HepG2 (cell line): ENCODE data around the gene ZNF117.

ENCODE experiments used
- EZH2 ChIP-seq: conservative IDR thresholded peaks from 2 replicates; pipeline ENCODE4 v1.6.1; 2012; ENCODE audit warnings: mild to moderate bottlenecking, low read depth, low read length, moderate library complexity
- FOXM1 ChIP-seq: sonication (generic); formaldehyde crosslinking; IDR thresholded peaks from 2 replicates; pipeline ENCODE4 v1.5.0; 2020; ENCODE audit warnings: missing genetic modification reagents
- HCFC1 ChIP-seq: fragments of 150-350 bp; IDR thresholded peaks from 2 replicates; pipeline ENCODE4 v1.6.1; 2014; ENCODE audit warnings: low read depth, low read length
- HIVEP1 ChIP-seq: sonication (generic); formaldehyde crosslinking; IDR thresholded peaks from 2 replicates; pipeline ENCODE4 v1.4.0; 2020; ENCODE audit warnings: mild to moderate bottlenecking, missing genetic modification reagents
- KLF15 ChIP-seq: sonication (generic); formaldehyde crosslinking; IDR thresholded peaks from 2 replicates; pipeline ENCODE4 v1.8.1; 2023; ENCODE audit warnings: borderline replicate concordance, mild to moderate bottlenecking, inconsistent platforms, missing genetic modification reagents, mixed read lengths
- MXD4 ChIP-seq: IDR thresholded peaks from 2 replicates; pipeline ENCODE4 v1.6.1; 2016; ENCODE audit warnings: mild to moderate bottlenecking, missing biosample characterization, missing genetic modification reagents
- MYC ChIP-seq: sonication (generic); formaldehyde crosslinking; IDR thresholded peaks from 2 replicates; pipeline ENCODE4 v1.9.0; 2021; ENCODE audit warnings: missing genetic modification reagents, borderline replicate concordance
- RAD21 ChIP-seq: fragments of 450-650 bp; formaldehyde crosslinking; IDR thresholded peaks from 2 replicates; pipeline ENCODE4 v1.5.0; 2020; ENCODE audit warnings: mild to moderate bottlenecking
- SIX1 ChIP-seq: sonication (generic); formaldehyde crosslinking; IDR thresholded peaks from 2 replicates; pipeline ENCODE4 v1.4.0; 2020; ENCODE audit warnings: missing genetic modification reagents, borderline replicate concordance
- ZBTB4 ChIP-seq: sonication (generic); formaldehyde crosslinking; IDR thresholded peaks from 2 replicates; pipeline ENCODE4 v1.4.0; 2020; ENCODE audit warnings: missing genetic modification reagents, mild to moderate bottlenecking, borderline replicate concordance
- ZNF556 ChIP-seq: sonication (generic); formaldehyde crosslinking; IDR thresholded peaks from 2 replicates; pipeline ENCODE4 v1.4.0; 2020; ENCODE audit warnings: mild to moderate bottlenecking, missing genetic modification reagents, borderline replicate concordance

- no peak for TF ChIP-seq HIVEP1 (CRISPR knock-in tag)
- no peak for TF ChIP-seq EZH2
- no peak for TF ChIP-seq MXD4 (CRISPR knock-in tag)
- TF ChIP-seq MYC: no peak
- no peak for TF ChIP-seq RAD21
- TF ChIP-seq ZBTB4 (CRISPR knock-in tag): no peak
- TF ChIP-seq HCFC1: no peak
- TF ChIP-seq ZNF556 (CRISPR knock-in tag): no peak
- TF ChIP-seq FOXM1 (CRISPR knock-in tag): no peak
- TF ChIP-seq SIX1: no peak
- TF ChIP-seq KLF15 (CRISPR knock-in tag): no peak
These were observed 620 bp downstream of the ZNF117 start for GRCh38 chr7:64990216-64990615.
